ENCODE measurements around the gene OFD1. TPM values are rescaled to one million over a fixed set of nuclear protein-coding genes. Genes with fewer than 3 reads are reported as not detected.

Gene OFD1
- total and polyA plus RNA-seq, 9 donors = 21.8 to 35.7 (median 32.1) TPM

DNA sequence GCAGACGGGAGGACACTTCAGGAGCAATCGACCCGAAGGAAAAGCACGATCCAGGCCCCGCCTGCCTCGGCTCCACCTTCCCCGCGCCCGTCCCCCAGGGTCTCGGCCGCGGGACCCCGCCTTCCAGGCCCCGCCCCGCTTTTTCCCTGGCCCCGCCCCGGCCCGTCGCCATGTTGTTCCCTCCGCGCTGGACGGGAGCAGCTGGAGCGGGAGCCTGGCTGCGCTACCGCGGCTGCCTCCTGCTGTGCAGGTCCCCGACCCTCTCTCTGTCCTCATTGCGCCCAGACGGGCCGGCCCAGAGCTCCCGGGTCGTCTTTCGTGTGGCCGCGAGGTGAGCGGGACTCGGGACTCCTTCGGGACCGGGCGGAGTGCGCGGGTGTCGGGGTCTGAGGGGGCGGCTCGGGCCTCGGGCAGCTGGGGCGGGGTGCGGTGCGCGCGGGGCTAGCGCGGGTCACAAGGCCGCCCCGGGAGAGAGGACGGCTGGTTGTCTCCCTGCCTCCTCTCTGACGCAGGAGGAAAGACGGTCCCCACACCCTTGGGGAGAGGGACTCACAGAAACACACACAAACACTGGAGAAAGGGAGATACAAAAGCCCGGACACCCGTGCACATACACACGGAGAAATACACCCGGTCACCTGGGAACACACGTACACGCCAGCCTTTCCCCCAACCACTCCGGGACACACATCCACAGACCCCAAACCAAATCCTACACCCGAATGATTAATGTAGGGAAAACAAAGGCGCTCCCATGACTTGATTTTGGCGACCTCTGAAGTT is 45.4 kb upstream of the OFD1 start, which contains the start of gene RAB9A:
Gene RAB9A (plus strand): TSS at position 171 of the 783 bp plus-strand sequence. CDS start 19,619 bp downstream, outside the sequence.
- WGBS, 3 donors = 0 to 1% (median 1%) methylated on average over 62 to 68 of the region's 68 CpGs
- intact Hi-C loops (cut with DNase I) = no loop called here

GRCh38 chrX:13689741-13690211 is 44.8 kb upstream of the OFD1 start:
- no peaks in the 10 kb centered on the region for H3K36me3 ChIP-seq
- H3K9me3 ChIP-seq = no peaks in the 10 kb centered on the region
- TF ChIP-seq POLR2A (IDR thresholded peaks at IDR 0.05) (no peak), CTCF (IDR thresholded peaks at IDR 0.05) (no peak), EP300 (IDR thresholded peaks at IDR 0.05) (no peak)
- 4% methylated on average over 16 of the region's 16 CpGs for WGBS, 3 donors
- intact Hi-C loops (cut with DNase I) = no loop called here
- peak overlapping the region; percentile 61 for H3K4me3 ChIP-seq
- H3K27ac ChIP-seq = peak overlapping the region; percentile 84 to 90
- H3K4me1 ChIP-seq (ENCODE audit: insufficient read depth) = peaks cover 14% of the 10 kb centered on the region
- no peaks in the 10 kb centered on the region for H3K27me3 ChIP-seq
- DNase-seq = no peak

More for the DNA sequence above, 45.4 kb upstream of the OFD1 start, which contains the start of gene RAB9A:
- Histone ChIP-seq H3K27ac (peak within 1 kb of the TSS; percentile 84 to 90), H3K36me3 (no peaks in the 10 kb centered on the region), H3K4me1 (ENCODE audit: insufficient read depth) (peaks cover 14% of the 10 kb centered on the region), H3K27me3 (no peaks in the 10 kb centered on the region), H3K9me3 (no peaks in the 10 kb centered on the region), H3K4me3 (peak within 1 kb of the TSS; percentile 61)
- peak; percentile 88 for TF ChIP-seq POLR2A (IDR thresholded peaks at IDR 0.05)
- TF ChIP-seq CTCF (IDR thresholded peaks at IDR 0.05) = peak in 1 of 3 donors; percentile 14
- no peak for TF ChIP-seq EP300 (IDR thresholded peaks at IDR 0.05)
- DNase-seq = peak; percentile 89 to 94 (median 92)

DNA sequence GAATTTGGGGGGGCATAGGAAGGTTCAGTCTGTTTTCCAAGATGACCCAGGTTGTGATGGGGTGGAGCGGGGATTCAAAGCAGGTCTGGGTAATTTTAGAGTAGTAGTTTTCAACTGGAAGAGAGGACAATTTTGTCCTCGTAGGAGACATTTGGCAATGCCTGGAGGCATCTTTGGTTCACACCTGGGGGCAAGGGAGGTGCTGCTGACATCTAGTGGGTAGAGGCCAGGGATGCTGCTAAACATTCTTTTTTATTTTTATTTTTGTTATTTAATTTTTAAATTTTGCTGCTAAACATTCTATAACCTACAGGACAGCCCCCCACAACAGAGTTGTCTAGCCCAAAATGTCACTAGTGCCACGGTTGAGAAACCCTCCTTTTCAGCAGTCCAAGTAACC is 43.7 kb upstream of the OFD1 start:
- TF ChIP-seq CTCF (IDR thresholded peaks at IDR 0.05) = no peak
- no peak for TF ChIP-seq POLR2A (IDR thresholded peaks at IDR 0.05)
- TF ChIP-seq EP300 (IDR thresholded peaks at IDR 0.05) = no peak
- H3K27me3 ChIP-seq = no peaks in the 10 kb centered on the region
- intact Hi-C loops (cut with DNase I) = no loop called here
- no peaks in the 10 kb centered on the region for H3K36me3 ChIP-seq
- WGBS, 3 donors = 63 to 68% (median 64%) methylated on average over 3 of the region's 3 CpGs
- no peak overlapping the region for H3K27ac ChIP-seq
- H3K4me1 ChIP-seq (ENCODE audit: insufficient read depth) = peaks cover 14% of the 10 kb centered on the region
- DNase-seq = no peak
- peak overlapping the region; percentile 61 for H3K4me3 ChIP-seq
- H3K9me3 ChIP-seq = no peaks in the 10 kb centered on the region

- Histone ChIP-seq H3K27me3 (no peaks in the 10 kb centered on the region), H3K9me3 (no peaks in the 10 kb centered on the region), H3K4me3 (no peak overlapping the region), H3K27ac (no peak overlapping the region), H3K36me3 (no peaks in the 10 kb centered on the region), H3K4me1 (ENCODE audit: insufficient read depth) (peaks cover 15% of the 10 kb centered on the region)
- intact Hi-C loops (cut with DNase I) = no loop called here
- DNase-seq = no peak
- WGBS, 3 donors = 54 to 63% (median 58%) methylated on average over 7 of the region's 7 CpGs
- no peak for TF ChIP-seq EP300 (IDR thresholded peaks at IDR 0.05)
- no peak for TF ChIP-seq POLR2A (IDR thresholded peaks at IDR 0.05)
- no peak for TF ChIP-seq CTCF (IDR thresholded peaks at IDR 0.05)
Measured at GRCh38 chrX:13691841-13692371, 42.6 kb upstream of the OFD1 start.
